Stimulated activated CD4-positive, alpha-beta T cell treated with anti-CD3 and anti-CD28 coated beads, Interleukin-2, amount 100 ng/mL, for 48 hours (primary cell): ENCODE measurements around the gene PCOLCE2.

Experiments
- DNase-seq, 2 donors: peaks; one replicate each; pipeline ENCODE4 v3.0.0-alpha.2; 2020

PCOLCE2 gene

DNA sequence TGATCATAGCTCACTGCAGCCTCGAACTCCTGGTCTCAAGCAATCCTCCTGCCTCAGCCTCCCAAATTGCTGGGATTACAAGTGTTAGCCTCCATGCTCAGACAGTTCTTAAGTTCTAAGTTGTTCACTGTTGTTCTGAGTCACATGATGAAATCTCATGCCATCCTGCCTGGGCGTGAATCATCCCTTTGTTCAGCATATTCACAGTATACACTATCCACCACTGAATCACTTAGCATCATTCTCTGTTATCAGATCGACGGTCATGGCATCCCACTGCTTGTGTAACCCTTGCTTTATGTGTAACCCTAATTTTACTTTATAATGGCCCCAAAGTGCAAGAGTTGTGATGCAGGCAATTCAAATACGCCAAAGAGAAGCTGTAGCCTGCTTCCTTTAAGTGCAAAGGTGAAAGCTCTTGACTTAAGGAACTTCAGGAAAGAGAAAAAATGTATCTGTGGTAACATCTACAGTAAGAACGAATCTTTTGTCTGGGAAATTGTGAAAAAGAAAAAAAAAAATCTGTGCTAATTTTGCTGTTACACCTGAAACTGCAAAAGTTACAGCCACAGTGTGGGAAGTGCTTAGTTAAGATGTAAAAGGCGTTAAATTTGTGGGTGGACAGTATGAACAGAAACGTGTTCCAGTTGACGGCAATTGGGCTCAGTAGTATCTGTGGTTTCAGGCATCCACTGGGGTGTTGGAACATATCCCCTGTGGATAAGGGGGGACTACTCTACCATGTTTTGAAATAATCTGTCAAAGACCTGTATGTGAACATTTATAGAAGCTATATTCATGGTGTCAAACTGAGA is 80.6 kb downstream of the PCOLCE2 start:
- DNase-seq = no peak

DNA sequence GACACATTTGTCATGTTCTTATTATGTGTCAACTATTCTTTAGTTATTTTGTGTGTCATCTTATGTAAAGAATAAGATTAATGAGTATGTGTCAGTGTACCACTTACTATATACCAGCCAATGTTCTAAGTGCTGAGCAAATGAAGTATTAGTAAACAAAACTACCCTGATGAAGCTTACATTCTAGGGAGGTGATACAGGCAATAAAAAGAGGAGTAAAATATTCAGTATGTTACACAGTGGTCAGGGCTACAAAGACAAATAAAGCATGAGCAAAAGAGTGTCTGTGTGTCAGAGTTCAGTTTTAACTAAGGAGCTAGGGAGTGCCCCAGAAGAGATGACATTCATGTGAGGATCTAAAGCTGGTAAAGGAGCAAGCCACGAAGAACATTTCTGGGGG is 86.0 kb downstream of the PCOLCE2 start:
- DNase-seq = no peak

DNA sequence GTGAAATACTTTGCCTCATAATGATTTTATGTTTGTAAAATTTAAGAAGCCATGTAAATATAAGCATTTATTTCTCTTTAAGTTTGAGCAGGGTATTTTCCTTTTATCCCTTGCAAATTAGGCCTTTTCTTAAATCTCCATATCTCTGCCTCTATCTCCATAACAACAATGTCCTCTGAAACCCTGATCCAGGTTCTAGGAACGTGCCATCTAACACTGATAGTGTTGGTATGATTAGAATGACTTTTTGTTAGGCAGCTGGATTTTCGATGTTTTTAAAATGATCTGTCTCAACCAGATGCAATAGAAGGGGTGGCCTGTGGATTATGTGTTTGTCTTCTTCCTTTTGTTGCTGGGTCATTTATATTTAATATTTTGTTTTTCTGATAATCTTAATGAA is 87.1 kb downstream of the PCOLCE2 start:
- DNase-seq = no peak

DNA sequence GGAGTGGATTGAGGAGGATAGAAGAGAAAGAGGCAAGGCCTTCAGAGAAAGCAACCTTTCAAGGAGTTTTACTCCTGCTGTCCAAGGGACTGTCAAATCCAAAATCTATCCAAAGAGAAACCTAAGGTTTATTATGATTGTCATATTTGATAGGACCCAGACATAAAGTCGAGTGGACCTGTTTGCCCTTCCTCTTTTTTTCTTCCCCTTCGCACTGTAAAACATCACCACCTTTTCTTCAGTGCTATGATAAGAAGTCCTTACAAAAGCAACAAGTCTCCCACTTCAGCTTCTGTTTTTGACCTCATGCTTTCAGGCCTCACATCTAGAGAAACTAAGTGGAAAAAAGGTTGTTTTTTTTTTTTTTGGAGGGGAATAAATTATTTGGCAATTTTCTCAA is 92.1 kb downstream of the PCOLCE2 start:
- DNase-seq = no peak

DNA sequence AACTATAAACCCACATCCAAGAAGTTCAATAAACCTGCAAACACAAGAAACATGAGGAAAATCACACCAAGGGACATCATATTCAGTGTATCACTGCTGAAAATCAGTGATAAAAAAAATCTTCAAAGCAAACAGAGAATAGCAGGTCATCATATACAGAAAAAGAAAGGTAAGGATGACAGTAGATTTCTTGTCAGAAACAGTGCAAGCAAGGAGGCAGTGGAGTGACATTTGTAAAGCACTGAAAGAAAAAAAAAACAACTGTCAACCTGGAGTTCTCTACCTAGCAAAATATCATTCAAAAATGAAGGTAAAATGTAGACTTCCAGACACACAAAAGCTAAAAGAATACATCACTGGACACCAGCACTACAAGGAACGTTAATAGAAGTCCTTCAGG is 93.6 kb downstream of the PCOLCE2 start:
- no peak for DNase-seq

DNA sequence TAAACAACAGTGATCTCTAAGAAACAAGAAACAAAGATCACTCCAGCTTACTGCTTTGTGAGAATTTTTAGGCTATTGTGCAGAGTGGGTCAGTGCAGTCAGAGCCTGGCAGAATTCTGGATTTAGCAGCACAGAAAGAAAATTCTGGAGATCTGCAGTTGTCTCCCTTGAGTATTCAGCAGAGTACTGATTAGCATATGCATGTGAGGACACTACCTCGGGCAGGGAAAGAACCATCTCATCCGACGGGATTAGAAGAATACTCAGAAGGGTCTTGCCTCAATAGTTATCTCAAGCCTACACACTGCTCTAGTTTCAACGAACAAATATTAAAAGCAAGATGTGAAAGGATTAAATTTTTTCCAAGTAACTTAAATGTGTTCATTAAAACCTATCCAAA is 94.4 kb downstream of the PCOLCE2 start:
- no peak for DNase-seq

DNA sequence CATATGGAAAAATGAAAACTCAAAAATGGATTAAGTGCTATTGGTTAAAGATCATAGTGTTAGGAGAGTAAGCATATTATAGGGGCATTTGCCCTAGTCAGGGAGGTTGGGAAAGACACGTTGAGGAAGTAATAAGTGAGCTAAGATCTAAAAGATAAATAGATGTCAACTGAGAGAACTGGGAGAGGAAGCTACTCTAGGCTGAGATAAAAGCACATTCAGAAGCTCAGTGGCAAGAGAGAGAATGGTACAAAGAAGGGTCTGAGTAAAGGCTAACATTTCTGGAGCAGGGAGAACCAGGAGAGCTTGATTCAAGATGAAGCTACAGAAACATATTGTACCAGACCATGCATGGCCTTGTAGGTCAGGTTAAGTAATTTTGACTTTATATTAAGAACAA is 101.2 kb downstream of the PCOLCE2 start:
- no peak for DNase-seq

DNA sequence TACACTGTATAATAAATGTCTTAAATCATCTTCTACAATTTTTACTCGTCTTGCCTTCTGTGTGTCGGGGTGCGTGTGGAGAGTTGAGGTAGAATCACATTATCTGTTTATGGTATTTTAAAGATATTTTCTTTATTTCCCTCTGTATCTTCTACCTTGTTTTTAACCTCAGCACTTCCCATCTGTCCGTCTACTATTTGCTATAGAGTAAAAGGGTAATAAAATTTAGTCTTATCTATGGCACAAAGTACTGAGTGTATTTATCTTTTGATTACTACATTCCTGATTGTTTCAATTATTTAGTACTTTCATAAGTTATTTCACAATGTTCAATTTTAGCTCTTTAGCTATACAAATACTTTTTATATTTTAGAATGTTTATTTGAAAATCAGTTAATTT is 102.9 kb downstream of the PCOLCE2 start:
- DNase-seq = no peak

DNA sequence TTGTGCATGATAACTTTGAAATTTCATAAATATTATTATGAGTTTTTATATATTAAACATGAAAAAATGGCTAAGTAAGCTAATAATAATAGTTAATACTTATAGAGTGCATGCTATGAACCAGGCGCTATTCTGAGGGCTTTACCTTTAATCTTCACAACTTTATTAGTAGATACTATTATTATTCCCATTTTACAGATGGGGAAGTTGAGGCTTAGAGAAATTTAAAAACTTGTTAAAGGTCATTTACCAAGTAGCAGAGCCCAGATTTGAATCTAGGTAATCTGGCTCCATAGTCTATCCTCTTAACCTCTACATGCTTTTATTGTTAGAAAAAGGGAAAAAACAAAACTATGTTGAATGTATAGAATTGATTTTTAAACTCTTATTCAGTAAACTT is 104.7 kb downstream of the PCOLCE2 start:
- DNase-seq = no peak

DNA sequence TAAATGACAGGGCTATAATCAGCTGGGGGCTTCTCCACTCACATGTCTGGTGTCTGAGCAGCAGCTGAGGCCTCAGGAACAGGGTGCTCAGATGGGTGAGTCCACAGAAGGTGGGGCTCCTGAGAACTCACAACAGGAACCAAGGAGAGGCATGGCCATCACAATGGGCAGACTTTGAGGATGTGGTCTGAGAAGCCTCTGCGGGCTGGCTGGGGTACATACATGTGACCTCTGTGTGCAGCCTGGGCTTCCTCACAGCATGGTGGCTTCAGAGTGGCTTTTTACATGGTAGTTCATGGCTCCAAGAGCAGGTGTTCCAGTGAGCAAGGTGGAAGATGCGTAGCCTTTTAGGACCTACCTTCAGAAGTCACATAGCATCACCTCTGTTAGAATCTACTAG is 106.3 kb downstream of the PCOLCE2 start:
- DNase-seq = no peak

DNA sequence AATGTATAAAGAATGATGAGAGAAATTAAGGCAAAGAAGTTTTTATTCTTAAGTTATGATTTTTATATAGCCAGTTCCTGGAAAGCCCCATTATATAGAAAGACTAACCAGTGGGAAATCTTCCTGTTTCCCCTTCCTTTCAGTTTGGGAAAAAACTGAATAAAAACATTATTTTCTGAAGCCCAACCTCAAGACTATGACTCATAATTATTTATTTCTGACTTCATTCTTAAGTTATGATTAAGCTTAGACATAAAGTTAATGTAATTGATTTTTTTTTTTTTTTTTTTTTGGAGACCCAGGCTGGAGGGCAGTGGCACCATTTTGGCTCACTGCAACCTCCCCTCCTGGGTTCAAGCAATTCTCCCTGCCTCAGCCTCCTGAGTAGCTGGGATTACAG is 109.3 kb downstream of the PCOLCE2 start:
- DNase-seq = no peak

DNA sequence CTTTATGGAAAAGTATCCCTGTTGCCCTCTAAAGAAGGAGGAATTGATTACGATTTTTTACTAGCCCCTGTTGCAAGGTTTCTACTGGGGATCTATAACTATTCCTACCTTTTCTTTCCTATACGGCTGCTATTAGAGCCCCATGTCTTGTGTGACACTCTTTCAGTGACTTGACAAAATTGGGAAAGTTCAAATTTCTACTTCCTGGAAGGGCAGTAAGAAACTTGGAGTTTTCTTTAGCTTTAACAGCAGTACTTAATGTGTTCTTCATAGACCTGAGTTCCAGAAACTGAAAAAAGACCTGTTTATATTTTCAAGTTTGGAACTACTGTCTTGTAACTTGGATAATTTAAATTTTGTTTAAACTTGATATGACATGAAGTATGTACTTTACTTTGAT is 110.3 kb downstream of the PCOLCE2 start:
- no peak for DNase-seq

DNA sequence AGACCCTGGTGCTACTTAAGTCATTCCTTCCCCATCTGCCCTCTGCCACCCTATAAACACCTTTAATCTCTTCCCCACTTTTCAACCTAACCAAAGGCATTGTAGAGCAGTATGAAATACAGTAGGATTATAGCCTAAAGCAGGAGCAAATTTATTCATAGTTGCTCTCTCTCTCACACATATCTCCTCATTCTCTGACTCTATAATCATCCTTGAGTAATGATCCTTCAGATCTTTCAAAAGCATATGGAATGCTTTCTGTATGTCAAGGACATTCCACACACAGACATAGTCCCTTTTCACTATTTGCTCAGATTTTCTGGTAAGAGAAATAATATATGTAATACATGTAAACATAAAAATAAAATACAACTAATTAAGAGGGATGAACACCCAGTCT is 111.0 kb downstream of the PCOLCE2 start:
- no peak for DNase-seq

DNA sequence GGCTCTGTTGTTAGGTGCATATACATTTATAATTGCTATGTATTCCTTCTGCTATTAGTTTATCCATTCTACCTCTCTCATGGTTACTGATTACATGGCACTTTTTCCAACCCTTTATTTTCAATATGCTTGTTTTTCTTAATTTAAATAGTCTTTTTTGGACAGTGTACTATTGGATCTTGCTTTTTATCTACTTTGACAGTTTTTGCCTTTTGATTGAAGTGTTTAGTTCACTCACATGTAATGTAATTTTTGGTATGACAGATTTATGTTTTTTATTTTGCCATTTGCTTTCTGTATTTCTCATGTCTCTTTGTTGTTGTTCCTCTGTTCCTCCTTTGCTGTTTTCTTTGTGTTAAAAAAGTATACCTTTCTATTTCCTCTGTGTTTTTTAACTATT is 120.5 kb downstream of the PCOLCE2 start:
- DNase-seq = no peak
